Activated CD4-positive, alpha-beta T cell treated with anti-CD3 and anti-CD28 coated beads, Interleukin-2, amount 50 U/mL, for 1 hour (primary cell): ENCODE results near the gene PCDHA10.
"Not testable (repeated sequence)": the region's sequence is repeated elsewhere in the genome, so short reads cannot be mapped to it uniquely, and the experiment has no call there.

Source experiments
- DNase-seq: peaks from one replicate; pipeline ENCODE4 v3.0.0-alpha.2; 2020

Gene PCDHA10

GRCh38 chr5:140855772-140856674 lies at the start of gene PCDHA10:
TSS of gene PCDHA10 (plus strand) at chr5:140855897. CDS start at chr5:140856049, 152 bp downstream.
- no peak for DNase-seq

- DNase-seq: no peak
Observed at GRCh38 chr5:140806834-140807775, 48.6 kb upstream of the PCDHA10 start, which contains the start of gene PCDHA4. TSS of gene PCDHA4 (plus strand) at chr5:140807068.

GRCh38 chr5:140808241-140808888 lies 47.3 kb upstream of the PCDHA10 start:
- not testable (repeated sequence) for DNase-seq

GRCh38 chr5:140808889-140809291 lies 46.8 kb upstream of the PCDHA10 start:
- DNase-seq: no peak

GRCh38 chr5:140821375-140822280 lies 34.1 kb upstream of the PCDHA10 start, which contains the start of gene PCDHA5:
TSS of gene PCDHA5 (plus strand) at chr5:140821613.
- no peak for DNase-seq

GRCh38 chr5:140822281-140822629 lies 33.4 kb upstream of the PCDHA10 start:
- no peak for DNase-seq

- not testable (repeated sequence) for DNase-seq
Observed at GRCh38 chr5:140822969-140823368, 32.7 kb upstream of the PCDHA10 start.

- DNase-seq: no peak
Observed at GRCh38 chr5:140823475-140823874, 32.2 kb upstream of the PCDHA10 start.

GRCh38 chr5:140827704-140828361 lies 27.9 kb upstream of the PCDHA10 start, which contains the start of gene PCDHA6:
TSS of gene PCDHA6 (plus strand) at chr5:140827960. CDS start at chr5:140828092, 132 bp downstream.
- no peak for DNase-seq

GRCh38 chr5:140828362-140828737 lies 27.3 kb upstream of the PCDHA10 start:
- DNase-seq: no peak

GRCh38 chr5:140829511-140830501 lies 25.9 kb upstream of the PCDHA10 start:
- not testable (repeated sequence) for DNase-seq

GRCh38 chr5:140833993-140834392 lies 21.7 kb upstream of the PCDHA10 start, which contains the start of gene PCDHA7:
TSS of gene PCDHA7 (plus strand) at chr5:140834269. CDS start at chr5:140834384, 115 bp downstream.
- no peak for DNase-seq

GRCh38 chr5:140834439-140835008 lies 21.2 kb upstream of the PCDHA10 start:
- not testable (repeated sequence) for DNase-seq

- no peak for DNase-seq
Observed at GRCh38 chr5:140835622-140836510, 19.8 kb upstream of the PCDHA10 start.

GRCh38 chr5:140840978-140841962 lies 14.4 kb upstream of the PCDHA10 start, which contains the start of gene PCDHA8:
TSS of gene PCDHA8 (plus strand) at chr5:140841187. CDS start at chr5:140841322, 135 bp downstream.
- no peak for DNase-seq
